ENCODE results near the gene TTLL11.

The TTLL11 gene

GRCh38 chr9:121999556-121999955 lies 93.6 kb downstream of the TTLL11 start:
- H3K4me3 ChIP-seq (ENCODE audit: low read length): no peak overlapping the region
- DNase-seq (ENCODE audit: low read depth): no peak
- no peak for TF ChIP-seq CTCF (conservative IDR thresholded peaks at IDR 0.05; ENCODE audit: low read depth, low read length)

- no peak overlapping the region for H3K4me3 ChIP-seq (ENCODE audit: low read length)
- TF ChIP-seq CTCF (conservative IDR thresholded peaks at IDR 0.05; ENCODE audit: low read depth, low read length): no peak
- DNase-seq (ENCODE audit: low read depth): no peak
These were observed 94.5 kb downstream of the TTLL11 start for GRCh38 chr9:121998513-121999049.

GRCh38 chr9:121997791-121998190 lies 95.3 kb downstream of the TTLL11 start:
- no peak for TF ChIP-seq CTCF (conservative IDR thresholded peaks at IDR 0.05; ENCODE audit: low read depth, low read length)
- no peak overlapping the region for H3K4me3 ChIP-seq (ENCODE audit: low read length)
- DNase-seq (ENCODE audit: low read depth): no peak

GRCh38 chr9:121996783-121997182 lies 96.3 kb downstream of the TTLL11 start:
- H3K4me3 ChIP-seq (ENCODE audit: low read length): no peak overlapping the region
- no peak for DNase-seq (ENCODE audit: low read depth)
- no peak for TF ChIP-seq CTCF (conservative IDR thresholded peaks at IDR 0.05; ENCODE audit: low read depth, low read length)

GRCh38 chr9:121995997-121996396 lies 97.1 kb downstream of the TTLL11 start:
- DNase-seq (ENCODE audit: low read depth): no peak
- no peak for TF ChIP-seq CTCF (conservative IDR thresholded peaks at IDR 0.05; ENCODE audit: low read depth, low read length)
- H3K4me3 ChIP-seq (ENCODE audit: low read length): no peak overlapping the region

- DNase-seq (ENCODE audit: low read depth): peak; percentile 35
- peak; percentile 74 for TF ChIP-seq CTCF (conservative IDR thresholded peaks at IDR 0.05; ENCODE audit: low read depth, low read length)
- no peak overlapping the region for H3K4me3 ChIP-seq (ENCODE audit: low read length)
These were observed 100.4 kb downstream of the TTLL11 start for GRCh38 chr9:121992571-121993212.

GRCh38 chr9:121991307-121991661 lies 101.8 kb downstream of the TTLL11 start:
- no peak for DNase-seq (ENCODE audit: low read depth)

More at GRCh38 chr9:121991307-121991661, 101.8 kb downstream of the TTLL11 start:
- TF ChIP-seq CTCF (conservative IDR thresholded peaks at IDR 0.05; ENCODE audit: low read depth, low read length): no peak
- H3K4me3 ChIP-seq (ENCODE audit: low read length): no peak overlapping the region

Data from retinal pigment epithelial cell (primary cell).